GM10248 (cell line): Measurements from ENCODE around the gene OIT3.

ENCODE experiments used
- CTCF ChIA-PET: fragments of 300-600 bp; sonication (Branson Sonifier 250); formaldehyde crosslinking; extraction: SDS; loops from one replicate; lab custom pipeline; 2021; ENCODE audit warnings: antibody characterized with exemption; lab: Yijun Ruan, JAX
- POLR2A ChIA-PET: fragments of 350-650 bp; sonication (Branson Sonifier 250); formaldehyde crosslinking; extraction: SDS; loops from one replicate; lab custom pipeline; 2020; ENCODE audit warnings: antibody characterized with exemption; lab: Yijun Ruan, JAX
- DNase-seq: peaks from one replicate; pipeline ENCODE4 v3.0.0; 2012; ENCODE audit errors: extremely low spot score
- CTCF ChIP-seq: IDR thresholded peaks from 2 replicates; pipeline ENCODE4 v1.5.1; 2012; ENCODE audit warnings: mild to moderate bottlenecking, low read depth; ENCODE audit errors: extremely low read depth, missing control alignments, control extremely low read depth

The OIT3 gene

GRCh38 chr10:72952642-72953158, 59.2 kb downstream of the OIT3 start:
- ChIA-PET CTCF (no interaction called here), POLR2A (no interaction called here)
- no peak for TF ChIP-seq CTCF
- no peak for DNase-seq

- POLR2A ChIA-PET: no interaction called here
- DNase-seq: no peak
- CTCF ChIA-PET: interaction anchor here (0.8 to 1.1 kb wide), 2 partner anchors 15 to 32 kb away, joined by 3 read pairs; no protein-coding TSS in a partner anchor
- no peak for TF ChIP-seq CTCF
Observed at GRCh38 chr10:72953687-72954086, 60.1 kb downstream of the OIT3 start.

- no peak for TF ChIP-seq CTCF
- CTCF ChIA-PET: interaction anchor here (0.7 to 1.1 kb wide), 4 partner anchors 11 to 33 kb away, joined by 3 read pairs; no protein-coding TSS in a partner anchor
- POLR2A ChIA-PET: interaction anchor here (0.6 kb wide), 1 partner anchor 888 kb away, joined by 3 read pairs; no protein-coding TSS in a partner anchor
- DNase-seq: no peak
Observed at GRCh38 chr10:72954230-72954595, 60.7 kb downstream of the OIT3 start.

- no peak for TF ChIP-seq CTCF
- POLR2A ChIA-PET: interaction anchor here (0.6 kb wide), 1 partner anchor 888 kb away, joined by 3 read pairs; no protein-coding TSS in a partner anchor
- CTCF ChIA-PET: interaction anchor here (0.7 to 1.4 kb wide), 7 partner anchors 12 to 590 kb away, joined by 3 to 6 read pairs (median 3); no protein-coding TSS in a partner anchor
- no peak for DNase-seq
Observed at GRCh38 chr10:72954596-72955554, 61.3 kb downstream of the OIT3 start, which contains the start of gene PLA2G12B. PLA2G12B (minus strand) TSS chr10:72954806; CDS start chr10:72954685, 121 bp downstream.

- TF ChIP-seq CTCF: no peak
- DNase-seq: no peak
- ChIA-PET POLR2A (no interaction called here), CTCF (interaction anchor here (1.0 to 1.4 kb wide), 4 partner anchors 14 to 591 kb away, joined by 3 to 6 read pairs (median 3); no protein-coding TSS in a partner anchor)
Observed at GRCh38 chr10:72956001-72956400, 62.5 kb downstream of the OIT3 start.

GRCh38 chr10:72976886-72977285, 83.3 kb downstream of the OIT3 start:
- POLR2A ChIA-PET: no interaction called here
- DNase-seq: no peak
- CTCF ChIA-PET: no interaction called here
- no peak for TF ChIP-seq CTCF
